Trophoblast cell (in vitro differentiated cells and primary cell): ENCODE results near the gene KIRREL3.

Experiments used
- DNase-seq, 2 donors: peaks; one replicate each; pipeline ENCODE4 v3.0.0-alpha.2; 2016
- H2AFZ ChIP-seq: 2 replicates; pipeline ENCODE4 v1.6.1; 2013; ENCODE audit warnings: low read length, moderate library complexity, mild to moderate bottlenecking; ENCODE audit not compliant: insufficient read depth, poor library complexity
- H2AK5ac ChIP-seq: 2 replicates; pipeline ENCODE4 v1.6.1; 2013; ENCODE audit warnings: mild to moderate bottlenecking, low read length
- H2BK120ac ChIP-seq: 2 replicates; pipeline ENCODE4 v1.6.1; 2013; ENCODE audit warnings: low read length, mild to moderate bottlenecking, moderate library complexity; ENCODE audit not compliant: insufficient read depth, poor library complexity
- H2BK12ac ChIP-seq: 2 replicates; pipeline ENCODE4 v1.6.1; 2013; ENCODE audit warnings: mild to moderate bottlenecking, low read length, moderate library complexity
- H2BK5ac ChIP-seq: 2 replicates; pipeline ENCODE4 v1.6.1; 2013; ENCODE audit warnings: low read length, low read depth, moderate library complexity, mild to moderate bottlenecking; ENCODE audit not compliant: poor library complexity
- H3K14ac ChIP-seq: 2 replicates; pipeline ENCODE4 v1.6.1; 2013; ENCODE audit warnings: mild to moderate bottlenecking, low read length
- H3K18ac ChIP-seq: 2 replicates; pipeline ENCODE4 v1.6.1; 2013; ENCODE audit warnings: mild to moderate bottlenecking, low read length
- H3K23ac ChIP-seq: 2 replicates; pipeline ENCODE4 v1.6.1; 2013; ENCODE audit warnings: low read length
- H3K27ac ChIP-seq: 2 replicates; pipeline ENCODE4 v1.5.1; 2013; ENCODE audit warnings: low read depth, mild to moderate bottlenecking, inconsistent platforms, low read length, moderate library complexity
- H3K27me3 ChIP-seq: 2 replicates; pipeline ENCODE4 v1.6.1; 2013; ENCODE audit warnings: inconsistent platforms, mild to moderate bottlenecking, low read length, moderate library complexity; ENCODE audit not compliant: insufficient read depth
- H3K36me3 ChIP-seq, 2 experiments: 1 replicate in 1 of 2; 2 replicates in 1 of 2; pipeline ENCODE4 v1.6.1; 2013; ENCODE audit warnings: low read length in 2 of 2, mild to moderate bottlenecking in 2 of 2, moderate library complexity in 1 of 2; ENCODE audit not compliant: insufficient read depth in 2 of 2, control insufficient read depth in 1 of 2
- H3K4ac ChIP-seq: 2 replicates; pipeline ENCODE4 v1.6.1; 2013; ENCODE audit warnings: low read depth, mild to moderate bottlenecking, low read length, moderate library complexity
- H3K4me1 ChIP-seq, 2 experiments: 1 replicate in 1 of 2; 2 replicates in 1 of 2; pipeline ENCODE4 v1.6.1; 2013; ENCODE audit warnings: low read length in 2 of 2, mild to moderate bottlenecking in 2 of 2, moderate library complexity in 1 of 2; ENCODE audit not compliant: insufficient read depth in 2 of 2, control insufficient read depth in 1 of 2
- H3K4me2 ChIP-seq: 2 replicates; pipeline ENCODE4 v1.6.1; 2013; ENCODE audit warnings: inconsistent platforms, mild to moderate bottlenecking, low read length, moderate library complexity
- H3K4me3 ChIP-seq: 2 replicates; pipeline ENCODE4 v1.5.1; 2013; ENCODE audit warnings: mild to moderate bottlenecking, low read depth, low read length, inconsistent platforms
- H3K79me1 ChIP-seq: one replicate; pipeline ENCODE4 v1.6.1; 2013; ENCODE audit warnings: low read length
- H3K79me2 ChIP-seq: 2 replicates; pipeline ENCODE4 v1.6.1; 2013; ENCODE audit warnings: low read length, mild to moderate bottlenecking; ENCODE audit not compliant: control insufficient read depth, insufficient read depth, poor library complexity
- H3K9ac ChIP-seq: 2 replicates; pipeline ENCODE4 v1.6.1; 2013; ENCODE audit warnings: mild to moderate bottlenecking, low read length
- H3K9me3 ChIP-seq: 2 replicates; pipeline ENCODE4 v1.6.1; 2013; ENCODE audit warnings: low read depth, mild to moderate bottlenecking, control low read depth, inconsistent platforms, low read length; ENCODE audit not compliant: insufficient read depth
- H4K12ac ChIP-seq: 2 replicates; pipeline ENCODE4 v1.6.1; 2013; ENCODE audit warnings: low read depth, mild to moderate bottlenecking, low read length, moderate library complexity
- H4K8ac ChIP-seq: 2 replicates; pipeline ENCODE4 v1.6.1; 2013; ENCODE audit warnings: low read depth, mild to moderate bottlenecking, low read length, moderate library complexity
- H4K91ac ChIP-seq: one replicate; pipeline ENCODE4 v1.6.1; 2013; ENCODE audit warnings: low read depth, mild to moderate bottlenecking, low read length, moderate library complexity
- WGBS: extraction: QIAGEN DNeasy Blood & Tissue Kit; methylation state at CpG from one replicate; pipeline ENCODE4 v1.1.7; 2013; ENCODE audit warnings: missing lambda C conversion rate; ENCODE audit not compliant: insufficient read length, insufficient coverage; ENCODE audit errors: extremely low coverage; 5-methylcytosine and 5-hydroxymethylcytosine counted together

Gene KIRREL3

DNA sequence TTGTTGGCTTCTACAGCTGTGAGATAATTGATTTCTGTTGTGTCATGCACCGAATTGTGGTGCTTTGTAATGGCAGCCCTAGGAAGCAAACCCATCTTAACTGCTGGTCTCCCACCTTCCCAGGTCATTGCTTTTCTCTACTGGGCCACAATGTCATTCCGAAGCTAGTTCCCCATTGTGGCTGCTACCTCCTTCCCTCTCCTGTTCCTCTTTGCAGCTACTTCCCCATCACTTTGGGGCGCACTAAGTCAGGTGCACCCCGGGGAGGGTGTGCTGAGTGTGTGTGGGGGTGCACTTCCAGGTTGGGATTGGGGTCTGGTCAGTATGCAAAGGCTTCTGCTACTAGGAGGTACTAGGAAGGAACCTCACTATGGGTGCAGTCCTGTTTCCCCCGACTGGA is 535.8 kb downstream of the KIRREL3 start:
- no peak overlapping the region for H3K4ac ChIP-seq

DNA sequence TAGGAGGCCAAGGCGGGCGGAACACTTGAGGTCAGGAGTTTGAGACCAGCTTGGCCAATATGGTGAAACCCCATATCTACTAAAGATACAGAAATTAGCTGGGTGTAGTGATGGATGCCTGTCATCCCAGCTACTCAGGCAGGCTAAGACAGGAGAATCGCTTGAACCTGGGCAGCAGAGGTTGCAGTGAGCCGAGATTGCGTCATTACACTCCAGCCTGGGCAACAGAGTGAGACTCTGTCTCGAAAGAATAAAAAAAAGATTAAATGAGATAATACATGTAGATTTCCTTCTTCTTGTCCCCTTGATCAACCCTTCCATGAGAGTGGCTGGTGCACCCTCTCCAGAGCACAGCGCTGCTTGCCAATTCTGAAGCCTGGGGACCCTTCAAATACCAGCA is 538.1 kb downstream of the KIRREL3 start:
- Histone ChIP-seq H3K9ac (no peak overlapping the region), H2AK5ac (no peak overlapping the region), H3K4me2 (no peak overlapping the region), H3K23ac (no peak overlapping the region), H3K79me2 (no peaks in the 10 kb centered on the region), H2BK12ac (no peak overlapping the region), H3K9me3 (peaks cover 2% of the 10 kb centered on the region), H3K36me3 (no peaks in the 10 kb centered on the region), H3K4me1 (no peaks in the 10 kb centered on the region), H2AFZ (no peak overlapping the region), H4K8ac (no peak overlapping the region), H4K12ac (no peak overlapping the region), H3K4ac (no peak overlapping the region), H3K79me1 (no peaks in the 10 kb centered on the region), H3K18ac (no peak overlapping the region), H4K91ac (no peak overlapping the region), H3K27me3 (no peaks in the 10 kb centered on the region), H2BK5ac (no peak overlapping the region), H3K4me3 (no peak overlapping the region), H3K14ac (no peak overlapping the region), H3K27ac (no peak overlapping the region), H2BK120ac (no peak overlapping the region)
- WGBS: no CpG with 5 or more reads among the region's 7 CpGs
- no peak for DNase-seq

More for the DNA sequence above, 535.8 kb downstream of the KIRREL3 start:
- no peak for DNase-seq
- H3K18ac ChIP-seq: no peak overlapping the region
- no peak overlapping the region for H4K12ac ChIP-seq
- H3K14ac ChIP-seq: no peak overlapping the region
- no peak overlapping the region for H3K23ac ChIP-seq
- H2AFZ ChIP-seq: no peak overlapping the region
- H3K4me2 ChIP-seq: no peak overlapping the region
- H3K27ac ChIP-seq: no peak overlapping the region
- no peak overlapping the region for H2BK120ac ChIP-seq
- H3K9me3 ChIP-seq: peaks cover 2% of the 10 kb centered on the region
- H3K36me3 ChIP-seq: no peaks in the 10 kb centered on the region
- no peaks in the 10 kb centered on the region for H3K79me1 ChIP-seq
- H2BK12ac ChIP-seq: no peak overlapping the region
- H2BK5ac ChIP-seq: no peak overlapping the region
- no peaks in the 10 kb centered on the region for H3K27me3 ChIP-seq
- no peak overlapping the region for H2AK5ac ChIP-seq
- no peaks in the 10 kb centered on the region for H3K4me1 ChIP-seq
- H3K4me3 ChIP-seq: no peak overlapping the region
- no peaks in the 10 kb centered on the region for H3K79me2 ChIP-seq
- no peak overlapping the region for H4K91ac ChIP-seq
- H3K9ac ChIP-seq: no peak overlapping the region
- no CpG with 5 or more reads among the region's 5 CpGs for WGBS
- H4K8ac ChIP-seq: no peak overlapping the region

DNA sequence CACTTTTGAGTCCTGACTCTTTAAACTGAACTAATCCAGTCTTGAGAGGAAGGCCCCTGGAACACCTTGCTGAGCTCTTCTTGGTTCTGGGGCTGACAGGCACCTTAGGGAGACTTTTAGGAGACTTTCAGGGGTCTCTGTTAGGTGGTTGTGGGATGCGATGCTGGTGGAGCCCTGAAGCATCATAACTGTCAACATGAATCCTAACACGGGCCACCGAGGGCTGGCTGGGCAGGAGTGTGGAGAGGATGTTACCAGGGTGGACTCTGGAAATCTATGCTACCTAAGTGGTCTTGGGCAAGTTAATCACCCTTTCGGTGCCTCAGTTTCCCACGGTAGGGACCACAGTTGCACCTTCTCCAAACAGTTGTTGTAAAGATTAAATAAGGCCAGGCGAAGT is 538.6 kb downstream of the KIRREL3 start:
- Histone ChIP-seq H3K36me3 (no peaks in the 10 kb centered on the region), H3K9ac (no peak overlapping the region), H3K4me2 (no peak overlapping the region), H2AK5ac (no peak overlapping the region), H4K91ac (no peak overlapping the region), H3K4me3 (no peak overlapping the region), H2AFZ (no peak overlapping the region), H3K9me3 (peaks cover 2% of the 10 kb centered on the region), H4K8ac (no peak overlapping the region), H3K79me1 (no peaks in the 10 kb centered on the region), H3K23ac (no peak overlapping the region), H2BK5ac (no peak overlapping the region), H2BK120ac (no peak overlapping the region), H3K27me3 (no peaks in the 10 kb centered on the region), H3K18ac (no peak overlapping the region), H3K79me2 (no peaks in the 10 kb centered on the region), H4K12ac (no peak overlapping the region), H2BK12ac (no peak overlapping the region), H3K27ac (no peak overlapping the region), H3K4me1 (no peaks in the 10 kb centered on the region), H3K14ac (no peak overlapping the region), H3K4ac (no peak overlapping the region)
- no CpG with 5 or more reads among the region's 6 CpGs for WGBS
- DNase-seq: no peak

DNA sequence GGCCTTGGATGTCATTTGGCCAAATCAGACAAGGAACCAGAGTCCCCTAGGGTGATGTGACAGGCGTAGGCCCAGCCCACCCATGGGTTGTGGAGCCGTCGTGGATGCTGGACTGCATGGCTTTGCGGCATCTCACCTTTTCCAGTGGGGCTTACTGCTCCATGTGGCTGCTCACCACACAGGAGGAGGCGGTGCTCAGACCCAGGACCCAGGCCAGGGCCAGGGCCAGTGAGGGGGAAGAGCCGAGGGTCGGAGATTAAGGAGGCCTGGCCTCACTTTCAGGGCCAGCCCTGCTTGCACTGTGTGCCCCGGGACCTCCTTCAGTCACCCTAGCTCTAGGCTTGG is 539.5 kb downstream of the KIRREL3 start:
- no peaks in the 10 kb centered on the region for H3K79me1 ChIP-seq
- DNase-seq: no peak
- no peak overlapping the region for H3K23ac ChIP-seq
- no peak overlapping the region for H3K4me3 ChIP-seq
- no peaks in the 10 kb centered on the region for H3K27me3 ChIP-seq
- no peak overlapping the region for H3K14ac ChIP-seq
- no peak overlapping the region for H3K9ac ChIP-seq
- no peak overlapping the region for H3K18ac ChIP-seq
- H3K4ac ChIP-seq: no peak overlapping the region
- H3K27ac ChIP-seq: no peak overlapping the region
- no peak overlapping the region for H2BK5ac ChIP-seq
- no peak overlapping the region for H2AFZ ChIP-seq
- no peak overlapping the region for H4K12ac ChIP-seq
- no peaks in the 10 kb centered on the region for H3K36me3 ChIP-seq
- no peak overlapping the region for H4K8ac ChIP-seq
- H2AK5ac ChIP-seq: no peak overlapping the region
- H4K91ac ChIP-seq: no peak overlapping the region
- H2BK120ac ChIP-seq: no peak overlapping the region
- H3K4me2 ChIP-seq: no peak overlapping the region
- no peak overlapping the region for H2BK12ac ChIP-seq
- H3K9me3 ChIP-seq: peaks cover 2% of the 10 kb centered on the region
- no peaks in the 10 kb centered on the region for H3K4me1 ChIP-seq
- no CpG with 5 or more reads among the region's 8 CpGs for WGBS
- no peaks in the 10 kb centered on the region for H3K79me2 ChIP-seq
